Sigmoid colon (tissue), 7 donors: Measurements from ENCODE around the gene UBASH3A. TPM values are rescaled to one million over a fixed set of nuclear protein-coding genes. Genes with fewer than 3 reads are reported as not detected.

ENCODE experiments used
- DNase-seq: peaks from one replicate; pipeline ENCODE4 v3.0.0-alpha.2; 2019
- H3K27ac ChIP-seq, 4 donors: fragments of 200-600 bp; sonication (generic); one replicate each; pipeline ENCODE4 v1.5.1; 2016 to 2019; ENCODE audit warnings: mild to moderate bottlenecking in 1 of 4
- H3K27me3 ChIP-seq, 3 donors: fragments of 200-600 bp; sonication (generic); one replicate each; pipeline ENCODE4 v1.5.1; 2019; ENCODE audit warnings: mild to moderate bottlenecking in 1 of 3
- H3K36me3 ChIP-seq, 4 donors: fragments of 200-600 bp; sonication (generic); one replicate each; pipeline ENCODE4 v1.5.1; 2016 to 2019
- H3K4me1 ChIP-seq, 4 donors: fragments of 200-600 bp; sonication (generic); one replicate each; pipeline ENCODE4 v1.5.1; 2017 to 2019
- H3K4me3 ChIP-seq, 4 donors: fragments of 200-600 bp; sonication (generic); one replicate each; pipeline ENCODE4 v1.5.1; 2017 to 2019; ENCODE audit warnings: mild to moderate bottlenecking in 2 of 4, moderate library complexity in 1 of 4
- H3K9me3 ChIP-seq, 4 donors: fragments of 200-600 bp in 3 of 4; sonication (generic) in 3 of 4; one replicate each; pipeline versions ENCODE4 v1.5.1 to v1.6.1; 2013 to 2019
- EP300 ChIP-seq, 4 donors: sonication (generic); formaldehyde crosslinking; IDR thresholded peaks; one replicate each; pipeline ENCODE4 v1.6.1; 2017; ENCODE audit warnings: antibody characterized with exemption in 4 of 4
- POLR2A ChIP-seq, 2 donors: fragments of 450-650 bp; IDR thresholded peaks; one replicate each; pipeline ENCODE4 v1.6.1; 2016; ENCODE audit warnings: antibody characterized with exemption in 2 of 2, mild to moderate bottlenecking in 2 of 2, moderate library complexity in 2 of 2
- POLR2AphosphoS5 ChIP-seq, 4 donors: sonication (generic); formaldehyde crosslinking; IDR thresholded peaks; one replicate each; pipeline ENCODE4 v1.6.1; 2017; ENCODE audit warnings: antibody characterized with exemption in 4 of 4
- WGBS, 2 donors: extraction: QIAGEN DNeasy Blood & Tissue Kit; methylation state at CpG; one replicate each; pipeline ENCODE4 v1.1.7; 2013; 5-methylcytosine and 5-hydroxymethylcytosine counted together
- intact Hi-C: fragments of 100-400 bp; cut with DNase I; formaldehyde crosslinking; loops from one replicate; pipeline ENCODE4 v1.15.1; 2023
- polyA plus RNA-seq, 3 donors: library from polyadenylated mRNA; stranded (reverse); fragments of 200-250 nt; gene quantifications; one replicate each; pipeline ENCODE4 v1.2.3, GENCODE V29; 2013
- total RNA-seq, 4 donors: library from RNA; depleted of rRNA; stranded (reverse); fragments of >200 nt; gene quantifications; one replicate each; pipeline ENCODE4 v1.1.0, GENCODE V29; 2016
- TF ChIP-seq, protein P1 (sequence below), 4 experiments: fragments of 450-650 bp in 3 of 4; fragments of 200-600 bp in 1 of 4; IDR thresholded peaks; one replicate each; pipeline ENCODE4 v1.5.1; 2016 to 2019; ENCODE audit warnings: antibody characterized with exemption in 4 of 4, mild to moderate bottlenecking in 3 of 4, moderate library complexity in 2 of 4
- donor health status: healthy with polysubstance abuse.
- donor health status: Bipolar disorder and iron deficiency.
- donor health status: healthy.

Gene UBASH3A
- total and polyA plus RNA-seq, 7 donors, result 3.9 TPM; not detected in 6

DNA sequence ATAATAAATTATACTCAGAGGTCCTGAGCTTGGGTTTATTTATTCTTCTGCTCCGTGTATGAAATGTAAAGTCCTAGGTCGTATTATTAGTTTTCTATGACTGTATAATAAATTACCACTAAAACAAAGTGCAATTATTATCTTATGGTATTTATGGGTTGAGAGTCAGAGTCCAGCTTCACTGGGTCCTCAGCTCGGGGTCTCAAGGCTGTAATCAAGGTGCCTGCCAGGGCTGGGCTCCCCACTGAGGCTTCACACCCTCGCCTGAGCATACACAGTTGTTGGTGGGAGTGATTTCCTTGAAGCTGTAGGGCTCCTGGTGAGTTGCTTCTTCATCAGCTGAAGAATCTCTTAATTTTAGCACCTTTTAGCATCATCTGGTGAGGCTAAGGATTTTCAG, 15.2 kb downstream of the UBASH3A start:
- no peaks in the 10 kb centered on the region for H3K36me3 ChIP-seq
- intact Hi-C loops, result no loop called here
- peaks cover 0 to 24% (median 4%) of the 10 kb centered on the region in 3 donors for H3K27me3 ChIP-seq
- no peak for TF ChIP-seq POLR2AphosphoS5 (IDR thresholded peaks at IDR 0.05)
- H3K27ac ChIP-seq, result no peak overlapping the region
- 70 to 75% methylated on average over 4 of the region's 4 CpGs for WGBS, 2 donors
- H3K4me3 ChIP-seq, result no peak overlapping the region
- H3K4me1 ChIP-seq, result no peaks in the 10 kb centered on the region
- peaks cover 0 to 3% (median 0%) of the 10 kb centered on the region in 4 donors for H3K9me3 ChIP-seq
- no peak for DNase-seq

DNA sequence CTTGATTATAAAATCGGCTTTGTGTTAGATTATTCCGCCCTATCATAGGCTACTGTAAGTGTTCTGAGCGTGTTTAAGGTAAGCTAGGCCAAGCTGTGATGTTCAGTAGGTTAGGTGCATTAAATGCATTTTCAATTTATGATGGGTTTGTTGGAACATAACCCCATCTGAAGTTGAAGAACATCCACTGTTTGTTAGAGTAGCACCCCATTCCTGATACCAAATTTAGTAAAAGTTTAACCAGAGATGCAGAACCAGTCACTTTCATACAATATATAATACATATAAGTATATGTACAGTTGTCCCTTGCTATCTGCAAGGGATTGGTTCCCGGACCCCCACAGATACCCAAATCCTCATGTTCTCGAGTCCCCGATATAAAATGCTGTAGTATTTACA, 16.1 kb downstream of the UBASH3A start:
- DNase-seq, result no peak
- 96 to 97% methylated on average over 6 of the region's 6 CpGs for WGBS, 2 donors
- no peak overlapping the region for H3K27ac ChIP-seq
- H3K4me1 ChIP-seq, result no peaks in the 10 kb centered on the region
- no peak for TF ChIP-seq EP300 (IDR thresholded peaks at IDR 0.05)
- TF ChIP-seq, protein P1, sequence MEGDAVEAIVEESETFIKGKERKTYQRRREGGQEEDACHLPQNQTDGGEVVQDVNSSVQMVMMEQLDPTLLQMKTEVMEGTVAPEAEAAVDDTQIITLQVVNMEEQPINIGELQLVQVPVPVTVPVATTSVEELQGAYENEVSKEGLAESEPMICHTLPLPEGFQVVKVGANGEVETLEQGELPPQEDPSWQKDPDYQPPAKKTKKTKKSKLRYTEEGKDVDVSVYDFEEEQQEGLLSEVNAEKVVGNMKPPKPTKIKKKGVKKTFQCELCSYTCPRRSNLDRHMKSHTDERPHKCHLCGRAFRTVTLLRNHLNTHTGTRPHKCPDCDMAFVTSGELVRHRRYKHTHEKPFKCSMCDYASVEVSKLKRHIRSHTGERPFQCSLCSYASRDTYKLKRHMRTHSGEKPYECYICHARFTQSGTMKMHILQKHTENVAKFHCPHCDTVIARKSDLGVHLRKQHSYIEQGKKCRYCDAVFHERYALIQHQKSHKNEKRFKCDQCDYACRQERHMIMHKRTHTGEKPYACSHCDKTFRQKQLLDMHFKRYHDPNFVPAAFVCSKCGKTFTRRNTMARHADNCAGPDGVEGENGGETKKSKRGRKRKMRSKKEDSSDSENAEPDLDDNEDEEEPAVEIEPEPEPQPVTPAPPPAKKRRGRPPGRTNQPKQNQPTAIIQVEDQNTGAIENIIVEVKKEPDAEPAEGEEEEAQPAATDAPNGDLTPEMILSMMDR (IDR thresholded peaks at IDR 0.05), result no peak
- TF ChIP-seq POLR2A (IDR thresholded peaks at IDR 0.05), result no peak
- no peak for TF ChIP-seq POLR2AphosphoS5 (IDR thresholded peaks at IDR 0.05)
- intact Hi-C loops, result no loop called here
- H3K36me3 ChIP-seq, result no peaks in the 10 kb centered on the region
- no peak overlapping the region for H3K4me3 ChIP-seq
- peaks cover 0 to 21% (median 4%) of the 10 kb centered on the region in 3 donors for H3K27me3 ChIP-seq
- peaks cover 0 to 3% (median 0%) of the 10 kb centered on the region in 4 donors for H3K9me3 ChIP-seq

DNA sequence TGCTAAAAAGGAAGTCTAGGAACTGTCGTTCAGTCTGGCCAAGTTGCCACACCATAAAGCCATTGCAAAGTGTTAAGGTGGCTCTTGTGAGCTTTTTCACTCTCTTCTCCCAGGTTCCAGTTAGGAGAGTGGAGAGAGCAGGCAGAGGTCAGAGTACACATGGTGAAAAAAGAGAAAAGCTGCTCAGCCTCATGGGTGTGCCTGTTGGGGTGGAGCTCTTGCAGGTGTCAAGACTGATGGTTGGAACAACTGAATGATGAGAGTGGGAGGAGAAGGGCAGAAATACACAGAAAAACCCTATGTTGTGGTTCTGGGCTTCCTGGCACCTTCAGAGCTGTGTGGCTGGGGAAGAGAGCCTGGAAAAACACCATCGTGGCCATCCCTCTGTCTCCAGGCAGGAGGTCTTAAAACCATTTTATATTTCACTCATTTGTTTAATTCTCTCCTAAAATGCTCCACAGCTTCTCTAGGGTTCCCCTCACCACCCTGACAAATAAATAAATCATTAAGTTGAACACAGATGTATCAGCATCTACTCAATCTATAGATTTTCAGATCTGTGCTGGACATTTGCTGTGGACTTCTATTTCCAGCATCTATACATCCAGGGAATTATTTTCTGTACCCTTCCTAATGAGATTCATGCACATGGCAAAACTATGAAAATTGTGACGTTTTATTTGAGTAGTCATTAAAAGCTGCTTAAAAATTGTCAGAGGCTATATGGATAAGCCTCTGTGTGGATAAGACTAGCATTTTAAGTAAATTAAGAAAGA, 17.5 kb downstream of the UBASH3A start:
- DNase-seq, result no peak
- intact Hi-C loops, result no loop called here
- no peak overlapping the region for H3K27ac ChIP-seq
- WGBS, 2 donors, result 49 to 57% methylated on average over 3 of the region's 3 CpGs
- peaks cover 0 to 23% (median 4%) of the 10 kb centered on the region in 3 donors for H3K27me3 ChIP-seq
- H3K4me1 ChIP-seq, result no peaks in the 10 kb centered on the region
- H3K36me3 ChIP-seq, result no peaks in the 10 kb centered on the region
- no peak overlapping the region for H3K4me3 ChIP-seq
- H3K9me3 ChIP-seq, result peaks cover 0 to 3% (median 0%) of the 10 kb centered on the region in 4 donors
- TF ChIP-seq POLR2AphosphoS5 (IDR thresholded peaks at IDR 0.05) (no peak), POLR2A (IDR thresholded peaks at IDR 0.05) (no peak), EP300 (IDR thresholded peaks at IDR 0.05) (no peak)
- TF ChIP-seq, protein P1 (IDR thresholded peaks at IDR 0.05), result no peak

DNA sequence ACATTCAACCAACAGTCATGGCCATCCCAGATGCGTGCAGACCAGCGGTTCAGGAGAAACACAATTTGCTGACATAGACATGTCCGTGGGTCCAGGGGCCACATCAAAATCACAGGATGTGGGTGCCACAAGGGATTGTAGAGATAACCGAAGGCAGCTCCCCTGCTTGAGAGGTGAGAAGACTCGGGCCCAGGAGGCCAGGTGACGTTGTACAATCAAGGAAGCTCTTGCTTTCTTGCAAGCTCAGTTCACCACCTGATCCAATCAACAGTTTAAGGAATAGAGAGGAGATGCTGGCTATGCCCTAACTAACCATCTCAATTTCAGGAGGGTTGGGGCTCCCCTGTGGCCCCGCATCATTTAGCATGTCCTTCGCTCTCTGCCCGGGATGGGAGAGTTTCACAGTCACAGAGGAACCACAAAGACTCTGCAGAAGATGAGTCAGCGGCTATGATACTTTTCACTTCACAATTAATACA, 19.5 kb downstream of the UBASH3A start:
- Histone ChIP-seq H3K27me3 (peaks cover 0 to 29% (median 2%) of the 10 kb centered on the region in 3 donors), H3K9me3 (peaks cover 0 to 3% (median 0%) of the 10 kb centered on the region in 4 donors), H3K4me1 (no peaks in the 10 kb centered on the region), H3K27ac (no peak overlapping the region), H3K4me3 (no peak overlapping the region), H3K36me3 (no peaks in the 10 kb centered on the region)
- 60 to 79% methylated on average over 10 of the region's 10 CpGs for WGBS, 2 donors
- DNase-seq, result no peak
- TF ChIP-seq, protein P1 (IDR thresholded peaks at IDR 0.05), result no peak
- no peak for TF ChIP-seq POLR2A (IDR thresholded peaks at IDR 0.05)
- no peak for TF ChIP-seq EP300 (IDR thresholded peaks at IDR 0.05)
- no peak for TF ChIP-seq POLR2AphosphoS5 (IDR thresholded peaks at IDR 0.05)
- intact Hi-C loops, result no loop called here

DNA sequence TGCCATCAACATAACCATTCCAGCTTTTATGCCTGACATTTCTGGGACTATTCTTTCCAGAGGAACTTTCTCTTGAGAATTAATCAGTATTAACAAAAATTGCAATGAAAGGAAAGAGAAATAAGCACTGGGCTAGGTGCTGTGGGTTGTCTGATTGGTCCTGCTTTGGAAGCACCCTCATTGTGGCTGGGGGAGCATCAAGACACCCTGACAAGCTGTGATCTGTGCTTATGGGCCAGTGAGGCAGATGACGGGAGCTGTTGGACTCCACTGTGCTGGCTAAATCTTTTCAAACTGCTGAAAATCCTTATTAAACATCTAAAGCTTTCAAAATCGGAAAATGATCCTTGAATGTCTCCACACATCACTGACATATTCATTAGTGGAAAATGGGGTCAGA, 20.0 kb downstream of the UBASH3A start:
- H3K9me3 ChIP-seq, result peaks cover 0 to 3% (median 0%) of the 10 kb centered on the region in 4 donors
- WGBS, 2 donors, result 87 to 93% methylated on average over 2 of the region's 2 CpGs
- H3K4me3 ChIP-seq, result no peak overlapping the region
- H3K27me3 ChIP-seq, result peaks cover 0 to 29% (median 0%) of the 10 kb centered on the region in 3 donors
- no peak overlapping the region for H3K27ac ChIP-seq
- H3K36me3 ChIP-seq, result no peaks in the 10 kb centered on the region
- TF ChIP-seq POLR2A (IDR thresholded peaks at IDR 0.05), result no peak
- TF ChIP-seq, protein P1 (IDR thresholded peaks at IDR 0.05), result no peak
- DNase-seq, result no peak
- H3K4me1 ChIP-seq, result no peaks in the 10 kb centered on the region
- intact Hi-C loops, result no loop called here
